HG03354 (cell line): ENCODE measurements around the gene GPX3.

ENCODE experiments used
- ATAC-seq: cut with Tn5 transposase; IDR thresholded peaks from one replicate; pipeline ENCODE4 v1.9.1; 2021; ENCODE audit warnings: mild to moderate bottlenecking; ENCODE audit not compliant: unreplicated experiment, poor library complexity, severe bottlenecking

The GPX3 gene

DNA sequence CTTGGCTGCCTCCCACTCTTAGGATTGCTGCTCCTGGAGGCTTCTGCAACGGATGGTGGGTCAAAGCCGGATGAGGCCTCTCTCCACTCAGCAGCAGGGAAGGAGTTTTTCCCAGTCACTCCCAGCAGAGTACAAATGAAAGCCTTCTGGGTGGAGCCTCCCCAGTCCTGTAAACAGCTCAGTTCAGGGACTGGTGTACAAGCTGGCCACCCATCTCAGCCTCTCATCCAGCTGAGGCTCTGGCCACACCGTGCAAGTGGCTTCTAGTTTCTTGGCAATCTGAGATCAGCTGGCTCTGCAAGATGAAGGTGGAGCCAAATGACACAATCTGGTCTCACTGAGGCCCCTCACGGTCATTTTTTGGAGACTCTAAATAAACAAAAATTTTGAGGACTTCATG, 10.0 kb downstream of the GPX3 start:
- no peak for ATAC-seq

DNA sequence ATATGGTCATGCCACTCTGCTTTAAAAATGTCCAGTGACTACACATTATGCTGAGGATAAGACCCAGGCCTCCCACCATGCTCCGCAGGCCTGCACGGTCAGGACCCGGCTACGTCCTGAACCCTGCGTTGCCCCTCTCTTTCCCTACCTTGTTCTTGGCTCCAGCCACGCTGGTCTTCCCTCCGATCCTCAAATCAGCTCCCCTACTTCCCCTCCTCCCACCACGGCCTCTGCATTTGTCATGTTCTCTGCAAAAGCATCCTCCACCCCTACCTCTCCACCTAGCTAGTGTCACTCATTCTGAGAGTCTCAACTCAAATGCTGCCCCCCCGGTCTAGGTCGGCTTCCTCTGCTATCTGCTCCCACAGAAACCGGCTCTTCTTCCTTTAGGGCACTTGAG, 11.2 kb downstream of the GPX3 start:
- ATAC-seq, result no peak

DNA sequence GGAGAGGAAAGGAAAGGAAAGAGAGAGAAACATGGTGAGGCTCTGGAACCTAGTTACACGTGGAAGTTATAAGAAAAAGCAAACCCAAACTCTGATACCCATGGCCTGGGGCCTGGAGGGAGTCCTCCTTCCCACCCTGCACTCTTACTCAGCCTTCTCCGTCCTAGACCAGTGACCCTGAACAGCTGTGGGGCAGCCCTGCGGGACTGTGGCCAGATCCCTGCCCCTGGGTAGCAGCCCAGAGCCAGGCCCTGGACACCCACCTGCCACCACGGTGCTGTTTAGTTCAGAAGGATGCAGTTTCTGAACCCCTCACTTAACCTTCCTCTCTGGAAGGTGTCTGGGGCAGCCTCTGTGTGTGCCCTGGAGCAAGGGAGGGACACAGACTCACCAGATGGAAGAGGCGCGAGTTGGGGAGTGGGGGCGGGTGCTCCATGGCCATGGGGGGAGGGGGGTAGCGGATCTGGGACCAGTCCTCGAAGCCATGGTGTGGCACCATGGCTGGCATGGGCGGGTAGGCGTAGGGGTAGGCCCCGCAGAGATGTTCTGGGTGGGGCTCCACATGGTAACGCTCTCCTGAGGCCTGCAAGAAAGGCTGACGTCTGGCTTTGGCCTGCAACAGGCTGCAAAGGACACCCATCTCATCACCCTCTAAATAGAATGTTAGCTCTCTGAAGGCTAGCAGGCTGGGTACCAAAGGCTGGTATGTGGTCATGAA, 13.0 kb downstream of the GPX3 start:
- no peak for ATAC-seq

DNA sequence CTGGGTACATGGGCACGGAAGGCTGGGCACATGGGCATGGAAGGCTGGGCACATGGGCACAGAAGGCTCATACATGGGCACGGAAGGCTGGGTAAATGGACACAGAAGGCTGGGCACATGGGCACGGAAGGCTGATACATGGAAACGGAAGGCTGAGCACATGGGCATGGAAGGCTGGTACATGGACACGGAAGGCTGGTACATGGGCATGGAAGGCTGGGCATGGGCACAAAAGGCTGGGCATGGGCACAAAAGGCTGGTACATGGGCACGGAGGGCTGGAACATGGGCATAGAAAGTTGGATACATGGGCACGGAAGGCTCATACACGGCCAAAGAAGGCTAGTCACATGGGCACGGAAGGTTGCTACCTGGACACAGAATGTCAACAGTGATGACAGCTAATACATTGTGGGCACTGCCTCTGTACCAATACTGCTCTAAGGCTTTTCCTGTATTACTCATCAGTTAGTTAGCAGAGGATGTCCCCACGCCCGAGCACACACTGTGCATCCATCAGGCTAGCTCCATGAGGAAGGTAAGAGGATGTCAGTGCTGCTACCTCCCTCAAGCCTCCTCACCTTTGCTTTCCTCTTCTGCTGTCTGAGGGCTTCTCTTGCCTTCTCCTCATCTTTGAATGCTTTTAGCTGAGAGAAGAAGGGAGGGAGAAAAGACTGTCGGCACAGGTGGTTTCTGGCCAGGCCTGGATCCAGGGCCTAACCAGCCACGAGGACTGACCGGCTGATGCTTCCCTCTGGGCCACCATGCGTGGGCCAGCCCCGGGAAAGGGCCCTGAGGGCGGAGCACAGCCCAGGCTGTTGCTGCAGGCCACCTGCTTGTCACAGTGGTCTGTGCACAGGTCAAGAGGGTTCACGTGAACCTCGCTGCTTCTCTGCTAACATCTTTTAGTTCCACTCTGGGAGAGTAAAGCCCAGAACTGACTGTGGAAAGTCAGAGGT, 14.3 kb downstream of the GPX3 start:
- ATAC-seq, result no peak

DNA sequence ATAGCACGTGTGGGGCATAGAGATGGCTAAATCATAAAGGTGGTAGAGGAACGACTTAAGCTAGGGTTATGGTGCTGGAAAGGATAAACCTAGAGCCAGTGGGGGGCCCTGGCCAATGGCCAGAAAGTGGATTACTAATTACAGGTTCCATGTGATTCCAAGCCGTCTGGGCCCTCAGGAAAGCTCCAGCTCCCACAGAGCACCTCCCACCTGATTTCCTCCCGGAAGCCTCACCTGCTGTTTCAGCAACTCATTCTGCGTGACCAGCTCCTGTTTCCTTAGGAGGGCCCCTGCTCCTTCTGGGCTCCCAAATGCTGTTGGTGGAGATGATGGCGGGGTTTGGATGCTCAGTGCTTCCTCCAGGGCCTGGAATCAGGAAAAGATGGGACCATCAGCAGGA, 16.2 kb downstream of the GPX3 start:
- no peak for ATAC-seq

DNA sequence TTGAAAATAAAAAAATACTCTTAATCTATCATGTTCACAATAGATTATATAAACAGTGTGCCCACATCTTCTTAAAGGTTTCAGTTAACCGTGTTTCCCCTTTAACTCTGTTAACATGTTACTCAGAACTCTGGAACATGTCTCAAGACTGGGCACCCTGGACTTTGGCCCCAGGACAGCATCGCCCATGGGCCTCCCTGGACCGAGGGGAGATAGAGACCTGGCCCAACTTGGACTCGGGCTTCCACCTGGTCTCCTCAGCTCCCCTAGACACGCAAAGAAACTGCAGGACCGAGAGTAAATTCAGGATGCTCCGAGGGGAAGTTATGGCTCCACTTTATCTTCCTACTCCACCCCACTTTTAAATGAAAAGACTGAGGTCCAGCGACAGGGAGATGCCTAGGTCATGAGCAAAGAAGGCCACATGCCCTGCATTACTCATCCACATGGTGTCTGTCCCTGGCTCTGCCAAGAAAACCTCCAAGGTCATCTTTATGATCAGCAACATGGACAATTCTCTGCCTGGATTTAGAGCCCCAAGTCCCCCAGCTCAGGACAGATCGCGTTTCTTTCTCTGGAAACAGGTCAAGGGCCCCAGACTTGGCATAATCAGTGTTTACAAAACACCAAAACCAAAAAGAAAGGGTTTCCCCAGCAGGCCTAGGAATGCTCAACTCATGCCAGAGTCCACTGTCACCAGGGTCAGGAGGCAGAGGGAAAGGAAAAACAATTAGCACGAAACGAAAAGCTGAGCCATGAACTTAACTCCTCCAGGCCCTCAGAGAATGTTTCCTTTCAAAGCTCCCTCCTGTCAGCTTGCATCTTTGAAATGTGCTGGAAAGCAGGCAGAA, 17.4 kb downstream of the GPX3 start:
- ATAC-seq, result no peak

DNA sequence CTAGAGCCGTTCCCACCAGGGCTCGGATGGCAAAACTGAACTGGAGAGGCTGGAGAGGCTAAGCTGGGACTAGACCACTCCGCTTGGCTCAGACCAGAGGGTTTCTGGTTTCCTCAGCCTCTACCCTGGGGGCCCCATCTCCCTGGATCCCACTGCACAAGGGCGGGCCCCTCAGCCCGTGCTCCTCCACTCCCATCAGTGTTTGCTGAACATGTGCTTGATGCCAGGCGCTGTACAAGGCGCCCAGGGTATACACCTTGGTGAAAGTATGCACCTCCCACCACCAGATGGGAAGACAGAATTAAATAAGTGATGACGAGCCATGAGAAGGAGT, 18.0 kb downstream of the GPX3 start:
- ATAC-seq, result no peak

DNA sequence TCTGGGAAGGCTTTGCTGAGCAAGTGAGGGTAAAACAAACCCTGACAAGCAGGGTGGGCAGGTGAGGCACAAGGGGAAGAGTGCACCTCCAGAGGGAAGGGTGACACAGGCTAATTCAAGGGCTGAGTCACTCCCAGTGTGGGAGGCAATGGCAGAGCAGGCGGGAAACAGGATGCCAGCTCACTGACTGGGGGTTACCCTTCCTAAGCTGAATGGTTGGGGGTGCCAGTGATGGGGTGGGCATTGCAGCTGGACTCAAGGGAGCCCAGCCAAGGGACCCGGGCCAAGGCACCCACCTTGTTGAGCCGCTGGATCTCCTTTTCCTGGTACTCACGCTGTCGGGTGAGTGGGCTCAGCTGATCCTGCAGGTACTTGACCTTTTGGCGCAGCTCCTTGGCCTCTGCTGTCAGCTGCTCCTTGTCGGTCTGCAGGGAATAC, 18.4 kb downstream of the GPX3 start:
- no peak for ATAC-seq

DNA sequence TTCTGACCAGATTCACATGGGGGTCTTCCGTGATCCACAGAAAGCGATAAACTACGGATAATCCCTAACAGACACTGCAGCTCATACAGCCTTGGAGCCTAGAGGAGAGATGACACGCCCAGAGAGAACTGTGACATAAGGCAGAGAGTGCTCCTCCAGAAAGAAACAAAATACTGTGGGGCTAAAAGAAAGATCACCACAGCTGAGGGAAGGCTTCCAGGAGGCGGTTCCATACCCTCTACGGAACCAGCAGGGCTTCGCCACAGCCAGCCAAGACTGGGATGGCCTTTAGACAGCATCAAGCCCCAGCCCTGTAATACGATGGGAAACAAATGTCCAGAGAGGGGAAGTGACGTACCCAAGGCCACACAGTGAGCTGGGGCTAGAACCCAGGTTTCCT, 19.3 kb downstream of the GPX3 start:
- ATAC-seq, result no peak

DNA sequence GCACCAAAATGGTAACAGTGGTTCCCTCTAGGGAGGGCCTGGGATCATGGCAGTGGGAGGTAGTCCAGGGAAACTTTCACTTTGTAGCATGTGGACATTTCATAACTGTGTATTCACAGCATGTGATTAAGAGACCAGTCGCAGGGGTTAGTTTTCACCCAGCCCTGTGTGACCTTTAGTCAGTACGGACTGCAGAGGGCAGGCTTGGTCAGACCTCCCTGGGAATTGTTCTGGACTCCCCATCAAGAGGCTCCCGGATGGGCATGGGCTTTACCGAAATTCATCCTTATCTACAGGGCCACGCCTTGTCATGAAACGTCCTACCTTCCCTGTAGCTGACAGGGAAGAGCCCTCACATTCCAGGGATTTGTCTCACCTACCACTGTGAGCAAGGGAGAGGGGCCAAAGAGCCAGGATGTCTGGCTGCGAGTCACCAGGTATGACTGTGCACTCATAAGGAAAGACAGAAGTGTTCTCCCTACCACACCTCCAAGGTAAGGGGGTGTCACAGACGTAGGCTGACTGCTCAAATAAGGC, 19.9 kb downstream of the GPX3 start:
- no peak for ATAC-seq

DNA sequence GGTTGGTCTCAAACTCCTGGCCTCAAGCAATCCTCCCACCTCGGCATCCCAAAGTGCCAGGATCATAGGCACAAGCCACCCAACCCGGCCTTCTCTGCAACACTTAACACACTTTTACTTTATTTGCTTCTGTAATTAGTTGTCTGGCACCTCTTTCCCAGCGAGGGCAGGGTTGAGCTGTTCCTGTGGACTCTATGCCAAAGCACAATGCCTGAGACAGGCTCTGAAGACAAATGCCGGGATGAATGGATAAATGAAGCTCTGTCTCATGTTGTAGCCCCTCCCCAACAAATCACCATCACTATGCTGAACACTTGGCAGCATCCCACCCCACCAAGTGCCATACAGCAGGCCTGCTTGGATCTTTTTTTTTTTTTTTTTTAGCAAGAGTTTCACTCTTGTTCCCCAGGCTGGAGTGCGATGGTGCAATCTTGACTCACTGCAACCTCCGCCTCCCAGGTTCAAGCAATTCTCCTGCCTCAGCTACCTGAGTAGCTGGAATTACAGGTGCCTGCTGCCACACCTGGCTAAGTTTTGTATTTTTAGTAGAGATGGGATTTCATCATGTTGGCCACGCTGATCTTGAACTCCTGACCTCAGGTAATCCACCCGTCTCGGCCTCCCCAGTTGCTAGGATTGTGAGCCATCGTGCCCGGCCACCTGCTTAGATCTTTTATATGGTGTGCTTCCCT, 21.3 kb downstream of the GPX3 start:
- ATAC-seq, result no peak

DNA sequence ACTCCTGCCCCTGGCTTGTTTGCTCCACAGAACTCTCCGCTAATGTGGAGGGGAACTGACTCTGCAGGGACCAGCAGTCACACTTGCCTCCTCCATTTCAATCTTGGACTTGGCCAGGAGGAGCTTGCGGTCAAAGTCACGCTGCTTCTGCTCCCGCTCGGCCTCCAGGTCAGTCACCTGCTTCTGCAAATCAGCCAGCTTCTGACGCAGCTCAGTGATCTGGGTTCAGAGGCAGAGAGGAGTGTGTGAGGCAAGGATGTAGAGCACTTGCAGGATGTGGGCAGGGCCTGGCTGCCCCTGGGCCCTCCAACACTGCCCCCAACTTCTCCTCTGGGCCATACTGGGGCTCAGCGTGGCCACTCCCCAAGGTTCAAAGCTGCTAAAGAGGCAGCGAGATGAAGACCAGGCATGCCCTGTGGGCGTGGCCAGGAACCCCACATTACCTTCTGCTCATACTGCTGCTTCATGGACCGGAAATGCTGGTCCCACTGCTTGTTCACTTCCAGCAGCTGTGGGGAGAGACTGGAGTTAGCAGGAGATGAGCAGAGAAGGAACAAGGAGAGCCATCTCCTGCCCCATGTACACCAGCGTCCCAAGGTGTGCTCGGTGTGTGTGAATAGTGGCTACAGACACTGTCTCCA, 22.2 kb downstream of the GPX3 start:
- ATAC-seq, result no peak

DNA sequence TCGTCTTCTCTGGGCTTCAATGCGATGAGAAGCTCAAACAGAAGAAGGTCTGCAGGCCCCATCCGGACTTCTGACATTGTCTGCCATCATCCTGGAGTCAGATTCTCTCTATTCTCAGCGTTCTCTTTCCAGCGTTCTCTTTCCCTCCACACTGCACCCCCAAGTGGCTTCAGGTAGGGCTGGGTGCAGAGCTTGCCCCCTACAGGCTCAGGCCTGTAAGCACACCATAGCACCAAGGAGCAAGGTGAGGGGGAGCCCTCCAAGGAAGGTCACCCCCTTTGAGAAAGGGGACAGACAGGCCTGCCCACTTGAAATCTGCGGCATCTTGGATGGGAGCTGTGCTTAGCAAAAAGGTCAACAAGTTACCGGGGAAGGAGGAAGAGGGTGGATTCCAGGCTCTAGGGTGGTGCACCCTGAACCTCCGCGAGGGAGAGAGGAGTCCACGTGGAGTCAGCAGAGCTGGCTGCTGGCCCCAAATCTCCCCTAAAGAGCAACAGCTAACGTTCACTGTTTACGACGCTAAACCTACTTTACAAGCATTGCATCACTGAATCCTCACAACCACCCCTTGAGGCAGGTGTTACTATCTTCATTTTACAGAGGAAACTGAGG, 27.5 kb downstream of the GPX3 start:
- ATAC-seq, result peak; percentile 66

DNA sequence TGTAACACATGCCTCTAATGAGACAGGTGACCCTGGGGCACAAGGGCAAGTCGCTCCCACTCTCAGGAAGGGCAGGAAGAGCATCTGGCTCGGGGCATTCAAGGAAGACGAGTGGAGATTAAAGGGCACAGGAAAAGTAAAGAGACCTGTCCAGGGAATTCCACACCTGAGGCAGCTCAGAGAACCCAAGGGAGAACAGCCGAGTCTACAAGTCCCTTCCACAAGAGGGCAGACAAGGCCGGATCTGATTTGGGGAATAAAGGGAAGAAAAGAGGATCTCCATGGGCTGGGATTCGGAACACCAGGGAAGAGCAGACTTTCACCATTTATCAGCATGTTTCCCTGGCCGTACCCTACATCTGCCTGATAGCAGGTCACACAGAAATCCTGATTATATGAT, 28.1 kb downstream of the GPX3 start:
- ATAC-seq, result no peak

DNA sequence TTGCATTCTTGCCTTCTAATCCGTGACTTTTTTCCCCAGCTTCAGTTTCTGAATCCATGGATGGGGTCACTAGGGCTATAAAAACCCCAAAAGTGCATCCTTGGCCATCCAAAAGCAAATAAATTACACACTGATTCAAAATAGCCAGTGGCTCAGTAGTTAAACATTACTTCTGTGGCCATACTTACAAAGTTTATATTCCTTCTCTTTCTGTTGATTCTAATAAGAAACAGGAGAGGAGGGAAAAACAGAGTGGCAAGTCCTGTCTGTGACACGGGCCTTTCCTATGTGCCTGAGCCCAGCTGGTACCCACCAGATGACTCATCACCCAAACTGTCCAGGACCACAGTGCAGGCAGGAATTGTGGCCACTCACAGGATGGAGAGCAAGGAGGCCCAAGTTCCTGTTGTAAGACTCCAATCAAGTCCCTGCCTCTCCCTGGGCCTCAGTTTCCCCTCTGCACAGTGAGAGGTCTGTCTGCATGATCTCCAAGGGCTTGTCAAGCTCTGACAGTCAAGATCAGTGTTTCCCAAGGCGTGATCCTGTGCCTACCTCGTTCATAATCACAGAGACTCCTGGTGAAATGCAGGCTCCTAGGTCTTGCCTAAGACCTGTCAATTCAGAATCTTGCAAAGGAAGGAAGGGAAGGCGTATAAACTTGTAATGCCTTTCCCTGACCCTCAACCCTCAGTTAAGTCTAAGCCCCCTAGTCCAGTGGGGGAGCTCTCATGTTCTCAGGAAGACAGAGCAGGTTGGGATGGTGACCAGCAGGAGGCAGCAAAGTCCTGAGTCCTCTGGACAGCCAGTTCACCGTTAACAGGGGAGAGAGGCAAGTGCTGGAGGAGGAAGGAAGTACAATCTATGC, 30.9 kb downstream of the GPX3 start:
- ATAC-seq, result peak; percentile 79

DNA sequence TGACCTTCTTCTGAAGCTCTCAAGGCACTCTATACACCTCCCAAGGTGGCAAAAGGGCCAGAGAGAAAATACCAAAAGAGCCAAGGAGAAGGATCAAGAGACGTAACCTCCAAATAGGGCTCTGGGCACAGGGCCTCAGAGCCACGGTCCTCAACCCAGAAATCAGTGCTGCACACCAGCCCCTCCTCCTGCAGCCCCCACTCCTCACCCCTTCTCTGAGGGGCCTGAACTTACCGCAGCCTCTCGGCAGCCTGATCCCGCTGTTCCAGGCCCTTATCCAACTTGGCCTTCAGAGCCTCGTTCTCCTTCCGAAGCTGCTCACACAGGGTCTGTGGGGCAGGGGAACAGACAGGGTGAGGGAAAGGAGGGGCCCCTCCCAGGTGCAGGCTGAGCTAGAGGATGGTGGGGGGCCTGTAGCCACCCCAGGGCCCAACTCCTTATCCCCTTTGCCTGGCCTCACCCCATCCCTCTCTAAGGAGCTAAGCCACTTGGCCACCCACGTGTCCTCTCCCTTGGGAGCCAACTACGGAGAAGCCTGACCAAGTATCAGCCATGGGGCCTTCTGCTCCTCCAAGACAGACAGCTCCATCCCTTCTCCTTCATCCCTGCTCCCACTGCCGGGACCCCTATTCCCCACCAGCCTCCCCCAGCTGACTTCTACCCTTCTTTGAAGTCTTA, 31.7 kb downstream of the GPX3 start:
- ATAC-seq, result no peak

DNA sequence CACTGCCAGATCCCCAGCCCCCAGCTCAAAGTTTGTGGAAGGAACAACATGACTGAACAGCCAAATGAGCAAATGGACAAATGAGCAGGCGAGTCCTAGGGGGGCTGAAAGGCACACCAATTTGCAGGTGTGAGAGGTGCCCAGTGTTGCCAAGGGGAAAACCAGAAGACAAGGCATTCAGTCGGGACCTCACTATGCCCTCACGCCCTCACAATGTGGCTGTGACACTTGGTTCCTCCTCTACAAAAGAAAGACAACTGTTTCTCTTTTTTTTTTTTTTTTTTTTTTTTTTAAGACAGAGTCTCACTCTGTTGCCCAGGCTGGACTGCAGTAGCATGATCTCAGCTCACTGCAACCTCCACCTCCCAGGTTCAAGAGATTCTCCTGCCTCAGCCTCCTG, 32.4 kb downstream of the GPX3 start:
- ATAC-seq, result no peak
